ENCODE measurements around the gene GAS2. TPM values are rescaled to one million over a fixed set of nuclear protein-coding genes. Genes with fewer than 3 reads are reported as not detected.

The GAS2 gene
- polyA plus RNA-seq, 1 donor = 10.9 TPM

DNA sequence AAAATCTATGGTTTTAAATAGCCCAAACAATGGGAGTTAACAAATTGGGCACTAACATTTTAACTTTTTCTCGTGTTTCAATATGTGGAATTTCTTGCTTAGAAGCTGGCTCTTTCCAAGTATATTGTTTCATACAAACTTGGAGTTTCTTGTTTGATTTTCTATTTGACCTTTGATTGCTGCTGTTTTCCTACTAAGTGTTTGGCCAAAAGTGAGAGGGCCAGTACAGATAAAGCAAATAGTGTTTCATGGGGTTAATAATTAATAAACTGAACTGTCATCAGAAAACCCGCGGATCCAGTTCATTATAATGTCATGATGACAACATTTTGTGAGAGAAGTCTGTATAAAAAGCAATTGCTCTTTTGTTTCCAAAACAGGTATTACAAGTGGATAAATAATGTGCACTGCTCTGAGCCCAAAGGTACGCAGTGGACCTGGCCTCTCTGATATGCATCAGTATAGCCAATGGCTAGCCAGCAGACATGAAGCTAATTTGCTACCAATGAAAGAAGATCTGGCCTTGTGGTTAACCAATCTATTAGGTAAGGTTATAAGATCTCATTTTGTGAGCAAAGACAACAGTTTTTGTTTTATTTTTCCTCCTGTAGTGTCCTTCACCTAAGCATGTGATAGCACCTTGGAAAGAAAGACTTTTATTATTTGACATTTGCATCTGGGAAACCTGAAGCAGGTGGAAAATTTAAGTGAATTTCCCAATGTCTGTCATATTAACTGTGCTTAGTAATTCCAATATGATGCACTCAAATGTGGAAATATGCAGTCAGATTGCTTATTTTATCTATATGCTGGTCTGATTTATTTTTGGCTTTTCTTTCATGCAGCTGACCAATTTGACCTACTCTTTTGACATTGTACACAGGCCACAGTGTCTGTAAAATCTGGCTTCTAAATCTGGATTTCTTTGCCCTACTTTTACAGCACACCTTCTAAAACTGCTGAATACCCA is 8.3 kb downstream of the GAS2 start:
- no peak for DNase-seq (ENCODE audit: low read depth)

DNA sequence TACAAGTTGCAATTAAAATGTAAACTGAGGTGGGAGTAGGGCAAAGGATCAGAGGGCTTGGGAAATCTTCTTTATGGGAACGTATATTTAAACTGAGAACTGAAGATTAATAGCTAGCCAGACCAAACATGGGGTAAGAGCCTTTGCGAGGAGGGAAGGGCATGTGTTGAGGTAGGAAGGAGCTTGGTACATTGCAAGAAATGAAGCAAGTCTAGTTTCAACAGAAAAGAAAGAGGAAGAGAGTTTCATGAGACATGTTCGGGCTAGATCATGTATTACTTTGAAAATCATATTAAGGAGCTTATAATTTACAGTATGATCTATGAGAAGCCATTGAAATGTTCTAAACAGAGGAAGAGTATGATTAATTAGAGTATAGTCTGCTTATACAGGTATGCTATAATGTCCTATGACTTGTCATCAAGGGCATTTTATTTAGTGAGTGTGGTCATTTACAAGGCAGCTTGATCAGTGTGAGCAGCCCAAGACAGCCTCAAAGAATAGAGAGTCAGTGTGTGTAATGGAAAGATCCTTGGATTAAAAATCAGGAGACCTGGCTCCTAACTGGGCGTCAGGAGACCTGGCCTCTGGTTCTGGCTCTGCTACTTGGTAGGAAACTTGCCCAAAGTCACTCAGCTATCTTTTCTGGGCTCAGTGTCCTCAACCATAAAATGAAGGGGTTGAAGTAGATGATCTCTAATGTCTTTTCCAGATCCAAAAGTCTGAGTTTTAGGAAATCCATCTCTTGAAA is 10.9 kb downstream of the GAS2 start:
- no peak for DNase-seq (ENCODE audit: low read depth)

DNA sequence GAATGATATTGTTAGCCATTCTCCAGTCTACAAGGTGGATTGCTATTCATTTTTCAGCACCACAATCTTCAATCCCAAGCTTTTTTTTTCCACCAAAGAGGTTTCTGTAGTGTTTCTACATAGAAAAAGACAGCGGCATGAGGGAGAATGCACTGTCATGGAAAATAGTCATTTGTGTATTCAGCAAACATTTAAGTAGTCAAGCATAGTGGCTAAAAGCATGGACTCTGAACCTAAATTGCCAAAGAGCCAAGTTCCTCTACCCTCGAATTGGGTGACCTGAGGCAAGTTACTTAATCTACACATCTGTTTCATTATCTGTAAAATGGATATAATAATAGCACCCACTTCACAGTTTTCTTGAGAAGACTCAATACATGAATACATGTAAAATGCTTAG is 14.2 kb downstream of the GAS2 start:
- DNase-seq (ENCODE audit: low read depth) = no peak

DNA sequence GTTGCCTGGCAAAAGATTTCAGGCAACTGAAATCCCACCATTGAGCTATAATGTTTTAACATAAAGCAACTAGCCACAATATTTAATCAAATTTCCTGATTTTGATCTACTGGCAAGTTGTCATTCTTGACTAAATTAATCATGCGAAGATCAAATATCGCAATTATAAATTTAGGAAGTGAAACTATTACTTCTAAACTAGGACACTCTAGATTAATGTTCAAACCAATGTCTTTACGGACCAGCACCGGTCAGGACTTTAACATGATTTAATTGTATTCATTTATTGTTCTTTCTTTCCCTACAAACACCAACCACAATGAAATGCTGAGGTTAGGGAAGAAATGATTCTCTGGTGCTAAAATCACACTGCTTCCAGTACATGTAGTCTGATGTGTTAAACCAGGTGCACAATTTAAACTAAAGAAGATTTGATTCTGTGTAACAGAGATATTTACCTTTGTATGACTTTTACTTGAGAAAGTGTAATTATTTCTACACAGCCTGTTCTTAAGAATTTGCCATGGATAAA is 14.9 kb downstream of the GAS2 start:
- DNase-seq (ENCODE audit: low read depth) = no peak

DNA sequence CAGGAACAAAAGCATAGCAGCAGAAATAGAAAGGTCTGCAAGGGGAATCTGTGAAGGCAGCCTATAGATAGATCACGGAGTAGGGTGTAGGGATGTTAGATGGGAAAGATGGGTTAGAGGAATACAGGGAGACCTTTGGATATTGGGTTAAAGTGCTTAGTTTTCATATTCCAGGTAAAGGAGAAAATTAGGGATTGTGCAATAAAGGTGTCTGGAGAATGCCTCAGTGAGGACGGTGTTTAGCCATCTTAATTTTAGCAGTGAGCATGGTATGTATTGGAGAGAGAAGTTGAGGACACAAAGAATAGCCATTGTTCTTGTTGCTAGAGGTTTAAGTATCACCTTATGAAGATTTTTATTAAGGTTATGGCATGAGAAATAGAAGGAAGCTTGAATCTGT is 17.7 kb downstream of the GAS2 start:
- no peak for DNase-seq (ENCODE audit: low read depth)

DNA sequence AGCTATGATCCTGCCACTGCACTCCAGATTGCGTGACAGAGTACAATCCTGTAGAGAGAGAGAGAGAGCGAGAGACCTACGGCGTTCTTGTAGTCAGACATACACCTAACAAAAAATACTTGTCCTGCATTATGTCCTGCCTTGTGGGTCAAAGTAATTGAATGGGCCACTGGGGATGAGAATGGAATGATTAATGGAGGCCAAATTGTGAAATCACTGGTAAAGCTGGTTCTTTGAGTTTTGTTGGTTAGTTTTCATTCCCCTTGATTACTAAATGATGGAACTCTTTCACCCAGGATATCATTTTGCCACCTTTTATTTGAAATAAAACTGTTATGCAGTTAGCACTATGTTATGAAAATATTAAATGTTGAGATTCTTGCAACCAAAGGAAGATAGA is 18.7 kb downstream of the GAS2 start:
- no peak for DNase-seq (ENCODE audit: low read depth)

DNA sequence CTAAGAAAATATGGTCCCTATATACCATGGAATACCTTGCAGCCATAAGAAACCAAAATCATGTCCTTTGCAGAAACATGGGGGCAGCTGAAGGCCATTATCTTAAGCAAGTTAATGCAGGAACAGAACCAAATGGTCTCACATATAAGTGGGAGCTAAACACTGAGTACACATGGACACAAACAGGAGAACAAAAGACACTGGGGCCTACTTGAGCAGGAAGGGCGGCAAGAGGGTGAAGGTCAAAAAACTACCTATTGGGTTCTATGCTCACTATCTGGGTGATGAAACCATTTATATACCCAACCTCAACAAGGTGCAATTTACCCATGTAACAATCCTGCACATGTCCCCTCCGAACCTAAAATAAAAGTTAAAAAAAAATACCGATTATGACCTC is 22.5 kb downstream of the GAS2 start:
- DNase-seq (ENCODE audit: low read depth) = no peak

DNA sequence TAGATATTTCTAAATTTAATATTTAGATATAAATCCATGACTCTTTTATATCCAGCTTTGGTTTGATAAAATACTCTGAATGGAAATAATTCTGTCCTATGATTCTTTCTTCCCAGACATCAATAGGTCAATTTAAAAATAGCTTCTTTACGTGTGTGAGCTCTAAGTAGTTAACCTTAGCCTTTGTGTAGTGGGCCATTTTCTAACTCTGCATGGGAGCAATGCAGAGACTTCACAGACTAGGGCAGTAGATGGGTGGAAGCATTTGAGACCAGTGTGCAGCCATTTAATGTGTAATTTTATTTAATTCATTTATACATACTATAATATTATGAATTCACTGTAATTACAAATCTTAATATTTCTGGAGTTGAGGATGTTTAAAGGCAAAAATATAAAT is 23.8 kb downstream of the GAS2 start:
- no peak for DNase-seq (ENCODE audit: low read depth)

DNA sequence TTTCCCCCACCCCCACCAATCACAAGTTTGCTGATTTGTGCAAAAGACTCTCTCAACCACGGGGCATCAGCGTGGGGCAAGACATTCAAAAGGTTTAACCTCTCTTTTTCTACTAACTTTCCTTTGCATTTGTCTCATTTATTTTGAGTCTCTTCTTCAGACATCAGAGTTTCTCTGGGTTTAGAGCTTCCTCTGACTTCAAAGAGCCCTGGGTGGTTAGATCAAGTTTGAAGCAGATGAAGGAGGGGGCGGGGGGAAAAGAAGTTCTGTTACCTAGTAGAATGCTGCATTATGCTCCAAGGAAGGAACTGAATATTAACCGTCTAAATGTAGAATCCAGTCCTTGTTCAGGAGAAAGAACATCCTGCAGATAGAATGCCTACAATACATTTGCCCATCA is 24.5 kb downstream of the GAS2 start:
- no peak for DNase-seq (ENCODE audit: low read depth)

DNA sequence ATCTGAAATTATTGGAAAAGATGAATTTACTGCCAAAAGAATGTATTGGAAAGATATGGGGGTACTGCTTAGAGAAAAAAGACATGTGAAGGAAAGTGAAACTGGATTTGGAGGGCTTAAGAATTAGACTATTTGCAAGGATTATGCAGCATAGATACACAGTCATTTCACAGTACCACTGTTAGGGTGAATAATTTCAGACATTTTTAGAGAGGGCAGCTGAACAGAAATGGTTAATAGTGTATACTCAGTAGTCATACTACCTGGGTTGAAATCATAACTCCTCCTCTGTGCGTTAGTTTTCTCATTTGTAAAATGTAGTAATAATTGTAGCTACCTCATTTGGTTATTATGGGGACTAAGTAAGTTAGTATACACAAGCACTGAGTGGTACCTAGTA is 33.0 kb downstream of the GAS2 start:
- no peak for DNase-seq (ENCODE audit: low read depth)

DNA sequence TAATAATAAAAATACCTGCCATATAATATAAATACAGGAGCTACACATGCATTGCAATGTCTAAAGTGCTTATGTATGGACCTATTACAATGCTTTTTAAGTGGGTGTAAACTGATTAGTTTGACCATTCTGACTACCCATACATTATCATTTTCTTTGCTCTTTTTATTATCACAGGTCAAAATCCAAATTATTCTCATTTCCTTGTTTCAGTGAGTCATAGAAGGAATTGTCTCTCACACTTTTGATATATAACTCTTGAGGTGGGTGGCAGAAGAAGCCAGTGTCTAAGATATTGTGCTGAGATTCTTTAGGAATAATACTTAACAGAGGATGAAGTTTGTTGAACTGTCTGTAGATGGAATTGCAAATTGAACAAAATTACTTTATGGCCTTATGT is 35.6 kb downstream of the GAS2 start:
- DNase-seq (ENCODE audit: low read depth) = no peak

DNA sequence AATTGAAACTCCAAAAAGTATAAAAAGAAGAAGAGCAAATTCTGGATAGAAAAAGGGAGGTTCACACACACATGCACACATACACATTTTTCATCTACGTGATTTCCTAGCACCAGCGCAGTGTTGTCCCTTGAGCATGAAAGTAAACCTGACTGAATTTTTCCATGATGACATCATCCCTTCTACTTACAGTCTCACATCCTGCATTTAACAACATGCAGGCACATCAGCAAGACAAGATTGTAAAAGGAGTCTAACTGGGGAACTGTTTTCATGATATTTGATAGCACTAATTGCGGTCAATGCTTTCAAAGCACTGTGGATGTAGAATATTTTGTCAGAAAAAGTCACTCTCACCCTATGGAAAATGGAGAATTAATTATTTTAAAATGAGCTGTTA is 36.6 kb downstream of the GAS2 start:
- peak; percentile 51 for DNase-seq (ENCODE audit: low read depth)

DNA sequence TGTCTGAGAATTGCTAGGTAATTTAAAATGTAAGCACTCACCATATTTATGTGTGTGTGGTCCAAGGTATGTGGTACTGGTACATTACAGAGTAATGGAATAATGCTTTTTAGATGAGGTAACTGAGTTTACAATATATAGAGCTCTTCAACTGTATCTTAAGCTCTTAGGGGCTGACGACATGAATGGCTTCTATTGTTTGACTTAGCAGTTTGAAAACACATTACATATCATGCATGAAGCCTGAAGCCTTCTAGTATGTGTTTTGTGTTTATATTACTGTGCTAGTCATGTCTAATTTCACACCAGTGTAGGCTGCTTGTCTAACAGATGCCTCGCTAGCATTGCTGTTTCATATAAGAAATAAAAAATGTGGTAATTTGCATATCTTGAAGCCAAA is 37.2 kb downstream of the GAS2 start:
- no peak for DNase-seq (ENCODE audit: low read depth)

DNA sequence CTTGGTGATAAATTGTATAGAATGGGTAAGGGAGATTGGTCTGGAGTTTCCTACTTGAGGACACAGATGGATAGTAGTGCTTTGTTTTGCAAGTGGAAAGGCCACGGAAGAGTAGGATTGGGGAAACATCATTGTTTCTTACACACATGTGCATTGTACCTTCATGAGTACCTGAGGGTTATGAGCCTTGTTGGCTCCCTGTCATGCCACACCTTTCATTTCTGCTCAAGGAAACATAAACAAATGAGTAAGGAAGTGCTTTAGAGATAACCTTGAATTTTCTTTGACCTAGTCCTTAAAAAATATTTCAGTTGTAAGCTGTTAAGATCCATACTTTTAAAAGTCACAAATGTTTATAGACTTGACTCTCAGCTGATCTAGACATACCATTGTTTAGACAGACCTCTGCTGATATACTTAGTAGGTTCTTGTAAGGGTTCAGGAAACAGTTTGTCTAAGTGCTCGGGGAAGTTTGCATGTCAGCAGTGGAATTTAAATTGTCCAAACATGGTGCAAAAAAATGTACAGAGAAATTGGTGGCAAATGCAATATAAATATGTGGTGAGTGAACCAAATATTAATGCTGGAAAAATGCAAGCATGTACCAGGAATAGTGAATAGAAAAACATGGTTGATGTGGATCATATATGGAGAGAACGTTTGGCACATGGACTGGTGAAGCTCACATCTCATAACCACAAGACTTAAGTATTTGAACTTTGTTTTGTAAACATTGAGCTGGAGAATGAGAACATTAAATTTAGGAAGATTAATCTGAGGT is 40.9 kb downstream of the GAS2 start:
- DNase-seq (ENCODE audit: low read depth) = no peak

DNA sequence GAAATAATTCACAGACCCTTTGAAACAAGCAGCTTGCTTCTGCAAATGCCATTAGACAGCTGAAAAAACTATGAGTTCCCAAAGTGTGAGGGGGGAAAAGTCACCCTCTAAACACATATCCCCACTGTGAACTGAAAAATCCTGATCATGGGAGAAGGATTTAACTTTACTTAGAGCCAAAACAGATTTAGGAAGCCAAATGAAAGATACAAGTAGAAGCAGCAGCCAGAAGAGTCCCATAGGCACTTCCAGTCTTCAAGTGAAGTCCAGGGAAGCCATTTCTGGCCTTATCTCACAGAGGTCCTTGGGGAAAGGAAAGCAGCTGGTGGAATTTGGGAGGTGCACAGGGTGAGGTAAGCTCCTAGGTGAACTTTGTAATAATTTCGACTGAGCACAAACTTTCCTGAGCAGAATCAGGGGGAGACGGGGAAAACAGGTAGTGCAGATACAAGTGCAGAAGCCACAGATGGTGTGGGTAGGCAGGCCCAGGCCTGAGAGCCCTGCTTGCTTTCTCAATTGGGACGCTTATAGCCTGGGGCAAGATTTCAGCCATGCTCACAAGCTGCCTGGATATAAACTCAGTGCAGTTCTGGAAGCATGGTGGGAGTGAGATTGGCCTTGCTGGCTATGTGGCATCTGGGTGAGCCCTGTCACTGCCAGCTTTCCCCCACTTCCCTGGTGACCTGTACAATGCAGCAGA is 44.8 kb downstream of the GAS2 start:
- DNase-seq (ENCODE audit: low read depth) = no peak

DNA sequence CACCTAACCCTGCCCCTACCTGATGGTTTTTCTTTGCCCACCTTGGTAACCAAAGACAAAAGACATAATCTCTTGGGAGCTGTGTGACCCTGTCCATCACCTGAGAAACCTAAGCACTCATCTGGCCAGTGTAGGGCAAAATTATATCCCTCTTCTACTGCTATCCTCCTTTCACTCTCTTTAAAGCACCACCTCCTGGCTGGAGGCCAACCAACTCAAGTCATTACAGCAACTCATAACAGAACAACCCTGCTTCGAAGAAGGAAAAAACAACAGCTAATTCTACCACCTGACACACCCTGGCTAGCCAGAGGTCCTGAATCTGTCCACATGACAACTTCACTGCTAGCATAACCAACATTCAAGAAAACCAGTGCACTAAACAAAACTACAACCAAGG is 45.5 kb downstream of the GAS2 start:
- no peak for DNase-seq (ENCODE audit: low read depth)

DNA sequence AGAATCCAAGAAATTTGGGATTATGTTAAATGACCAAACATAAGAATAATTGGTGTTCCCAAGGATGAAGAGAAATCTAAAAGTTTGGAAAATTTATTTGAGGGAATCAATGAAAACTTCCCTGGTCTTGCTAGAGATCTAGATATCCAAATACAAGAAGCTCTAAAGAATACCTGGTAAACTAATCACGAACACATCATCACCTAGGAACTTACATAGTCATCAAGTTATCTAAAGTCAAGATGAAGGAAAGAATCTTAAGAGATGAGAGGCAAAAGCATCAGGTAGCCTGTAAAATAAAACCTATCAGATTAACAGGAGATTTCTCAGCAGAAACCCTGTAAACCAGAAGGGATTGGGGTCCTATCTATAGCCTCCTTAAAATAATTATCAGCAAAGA is 46.9 kb downstream of the GAS2 start:
- DNase-seq (ENCODE audit: low read depth) = no peak

DNA sequence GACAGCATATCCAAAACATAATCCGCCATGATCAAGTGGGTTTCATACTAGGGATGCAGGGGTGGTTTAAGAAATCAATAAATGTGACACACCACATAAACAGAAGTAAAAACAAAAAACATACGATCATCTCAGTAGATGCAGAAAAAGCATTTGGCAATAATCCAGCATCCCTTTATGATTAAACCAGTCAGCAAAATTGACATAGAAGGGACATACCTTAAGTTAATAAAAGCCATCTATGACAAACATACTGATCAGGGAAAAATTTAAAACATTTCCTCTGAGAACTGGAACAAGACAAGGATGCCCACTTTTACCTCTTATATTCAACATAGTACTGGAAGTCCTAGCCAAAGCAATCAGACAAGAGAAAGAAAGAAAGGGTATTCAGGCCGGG is 49.6 kb downstream of the GAS2 start:
- no peak for DNase-seq (ENCODE audit: low read depth)

DNA sequence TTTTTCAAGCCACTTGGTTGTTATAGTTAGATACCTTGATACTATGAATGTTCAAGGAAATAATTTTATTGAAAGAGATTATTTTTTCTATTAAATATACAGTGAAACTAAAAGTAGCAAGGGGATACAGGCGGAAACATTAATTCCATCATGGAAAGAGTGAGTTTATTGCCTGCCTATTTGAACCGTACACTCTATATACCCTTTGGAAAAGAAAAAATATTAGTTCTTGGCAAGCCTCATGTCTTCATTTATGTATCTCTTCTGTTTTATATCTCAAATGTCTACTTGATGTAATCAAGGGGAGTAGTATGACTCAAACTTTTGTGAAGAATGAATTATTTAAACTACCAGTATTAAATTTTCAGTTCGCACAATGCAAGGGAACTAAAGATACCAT is 54.0 kb downstream of the GAS2 start:
- no peak for DNase-seq (ENCODE audit: low read depth)

DNA sequence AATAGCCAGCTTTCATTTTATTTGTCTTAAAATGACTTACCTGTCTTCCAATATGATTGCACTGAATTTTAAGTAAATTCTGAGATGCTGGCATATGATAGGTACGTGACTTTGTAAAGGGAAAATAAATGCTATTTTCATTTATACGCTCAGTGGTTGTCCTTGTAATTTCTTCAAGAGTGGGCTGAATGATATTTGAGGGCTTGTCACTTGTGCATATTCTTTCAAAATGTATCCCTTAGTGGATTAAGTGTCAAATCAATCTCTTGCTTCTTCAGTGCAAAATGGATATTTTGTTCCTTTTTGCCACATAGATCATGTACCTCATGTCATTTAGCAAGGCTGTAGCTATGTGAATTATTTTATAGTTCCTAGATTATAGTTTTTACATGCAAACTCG is 56.9 kb downstream of the GAS2 start:
- no peak for DNase-seq (ENCODE audit: low read depth)

DNA sequence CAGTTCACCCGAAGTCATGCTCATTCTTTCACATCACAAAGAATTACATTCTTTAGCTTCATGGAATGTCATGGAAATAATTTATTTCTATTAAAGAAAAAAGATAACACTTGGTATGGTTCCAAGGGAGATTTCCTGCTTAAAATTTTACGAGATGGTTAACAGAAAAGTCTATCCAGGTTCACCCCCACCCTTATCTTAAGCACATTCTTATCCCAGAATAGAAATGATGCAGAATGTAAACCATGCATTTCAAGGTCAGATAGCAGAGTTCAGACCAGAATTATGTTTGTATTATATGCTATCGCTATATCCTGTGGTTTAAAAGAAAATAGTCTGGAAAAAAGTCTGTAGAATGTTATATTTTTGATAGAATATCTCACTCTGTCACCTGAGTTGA is 58.7 kb downstream of the GAS2 start:
- DNase-seq (ENCODE audit: low read depth) = no peak
